ENCODE measurements around the gene INTS3.

INTS3 gene

GRCh38 chr1:153684892-153685291, 43.0 kb upstream of the INTS3 start:
- TF ChIP-seq CTCF (IDR thresholded peaks at IDR 0.05; ENCODE audit: low read depth, low read length, missing control alignments), result no peak
- DNase-seq (ENCODE audit: low read depth), result no peak
- in situ Hi-C loops (cut with HindIII; ENCODE audit: low sequenced_read_pairs), result no loop called here

GRCh38 chr1:153685544-153686340, 42.1 kb upstream of the INTS3 start:
- in situ Hi-C loops (cut with HindIII; ENCODE audit: low sequenced_read_pairs), result no loop called here

More at GRCh38 chr1:153684892-153685291, 43.0 kb upstream of the INTS3 start:
- no peak overlapping the region for H3K4me3 ChIP-seq (ENCODE audit: low read depth, low read length)

DNA sequence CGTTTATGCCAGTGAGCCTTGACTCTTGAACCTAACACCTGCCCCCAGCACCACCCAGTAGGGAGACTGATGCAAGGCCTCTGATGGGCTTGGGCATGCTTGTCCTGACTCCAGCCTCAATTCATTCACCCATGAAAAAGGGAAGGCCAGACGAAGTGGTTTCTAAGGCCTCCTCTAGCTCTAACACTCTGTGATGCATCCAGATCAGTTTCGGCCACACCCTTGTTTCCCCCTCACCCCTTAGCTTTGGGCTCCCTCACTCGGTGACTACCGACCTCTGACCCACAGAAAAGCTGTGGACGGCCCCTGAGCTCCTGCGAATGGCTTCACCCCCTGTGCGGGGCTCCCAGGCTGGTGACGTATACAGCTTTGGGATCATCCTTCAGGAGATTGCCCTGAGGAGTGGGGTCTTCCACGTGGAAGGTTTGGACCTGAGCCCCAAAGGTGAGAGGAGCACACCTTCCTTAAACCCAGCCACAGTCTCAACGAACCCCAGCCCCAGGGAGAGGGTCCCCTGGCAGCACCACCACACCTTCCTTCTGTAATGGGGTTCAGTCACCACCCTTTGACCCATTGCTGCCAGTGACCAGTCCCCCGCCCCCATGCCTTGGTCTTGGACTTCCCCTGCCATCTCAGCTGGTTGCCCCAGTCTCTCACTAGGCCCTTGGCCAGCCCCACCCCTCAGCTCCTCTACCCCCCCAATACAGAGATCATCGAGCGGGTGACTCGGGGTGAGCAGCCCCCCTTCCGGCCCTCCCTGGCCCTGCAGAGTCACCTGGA, 40.3 kb upstream of the INTS3 start:
- in situ Hi-C loops (cut with HindIII; ENCODE audit: low sequenced_read_pairs), result no loop called here
- no peak for TF ChIP-seq CTCF (IDR thresholded peaks at IDR 0.05; ENCODE audit: low read depth, low read length, missing control alignments)
- no peak for DNase-seq (ENCODE audit: low read depth)
- no peak overlapping the region for H3K4me3 ChIP-seq (ENCODE audit: low read depth, low read length)

More at GRCh38 chr1:153685544-153686340, 42.1 kb upstream of the INTS3 start:
- no peak for DNase-seq (ENCODE audit: low read depth)
- no peak overlapping the region for H3K4me3 ChIP-seq (ENCODE audit: low read depth, low read length)
- no peak for TF ChIP-seq CTCF (IDR thresholded peaks at IDR 0.05; ENCODE audit: low read depth, low read length, missing control alignments)

GRCh38 chr1:153688276-153688675, 39.6 kb upstream of the INTS3 start:
- no peak for TF ChIP-seq CTCF (IDR thresholded peaks at IDR 0.05; ENCODE audit: low read depth, low read length, missing control alignments)
- H3K4me3 ChIP-seq (ENCODE audit: low read depth, low read length), result no peak overlapping the region
- DNase-seq (ENCODE audit: low read depth), result no peak
- in situ Hi-C loops (cut with HindIII; ENCODE audit: low sequenced_read_pairs), result no loop called here

DNA sequence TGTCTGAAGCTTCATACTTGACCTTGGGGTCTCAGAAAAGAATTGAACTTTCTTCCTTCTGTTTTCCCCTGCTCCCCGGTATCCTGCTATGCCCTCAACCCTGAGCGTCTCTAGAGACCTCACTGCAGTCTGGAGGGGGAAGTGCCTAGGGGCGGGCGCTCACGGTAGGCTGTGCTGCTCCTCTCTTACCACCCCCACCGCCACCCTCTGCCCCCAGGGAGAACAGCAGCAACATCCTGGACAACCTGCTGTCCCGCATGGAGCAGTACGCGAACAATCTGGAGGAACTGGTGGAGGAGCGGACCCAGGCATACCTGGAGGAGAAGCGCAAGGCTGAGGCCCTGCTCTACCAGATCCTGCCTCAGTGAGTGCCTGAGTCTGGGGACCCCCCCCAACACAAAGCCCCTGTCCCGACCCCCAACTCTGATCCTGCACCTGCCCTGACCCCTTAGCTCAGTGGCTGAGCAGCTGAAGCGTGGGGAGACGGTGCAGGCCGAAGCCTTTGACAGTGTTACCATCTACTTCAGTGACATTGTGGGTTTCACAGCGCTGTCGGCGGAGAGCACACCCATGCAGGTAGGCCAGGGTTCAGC, 39.0 kb upstream of the INTS3 start:
- in situ Hi-C loops (cut with HindIII; ENCODE audit: low sequenced_read_pairs), result no loop called here
- TF ChIP-seq CTCF (IDR thresholded peaks at IDR 0.05; ENCODE audit: low read depth, low read length, missing control alignments), result no peak

DNA sequence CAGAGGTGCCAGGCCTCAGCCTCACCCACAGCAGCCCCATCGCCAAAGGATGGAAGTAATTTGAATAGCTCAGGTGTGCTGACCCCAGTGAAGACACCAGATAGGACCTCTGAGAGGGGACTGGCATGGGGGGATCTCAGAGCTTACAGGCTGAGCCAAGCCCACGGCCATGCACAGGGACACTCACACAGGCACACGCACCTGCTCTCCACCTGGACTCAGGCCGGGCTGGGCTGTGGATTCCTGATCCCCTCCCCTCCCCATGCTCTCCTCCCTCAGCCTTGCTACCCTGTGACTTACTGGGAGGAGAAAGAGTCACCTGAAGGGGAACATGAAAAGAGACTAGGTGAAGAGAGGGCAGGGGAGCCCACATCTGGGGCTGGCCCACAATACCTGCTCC, 34.4 kb upstream of the INTS3 start:
- in situ Hi-C loops (cut with HindIII; ENCODE audit: low sequenced_read_pairs), result no loop called here
- no peak for DNase-seq (ENCODE audit: low read depth)
- no peak for TF ChIP-seq CTCF (IDR thresholded peaks at IDR 0.05; ENCODE audit: low read depth, low read length, missing control alignments)
- H3K4me3 ChIP-seq (ENCODE audit: low read depth, low read length), result no peak overlapping the region

More for the DNA sequence above, 39.0 kb upstream of the INTS3 start:
- no peak for DNase-seq (ENCODE audit: low read depth)
- no peak overlapping the region for H3K4me3 ChIP-seq (ENCODE audit: low read depth, low read length)
